Cardiac muscle cell (in vitro differentiated cells and primary cell): ENCODE measurements around the gene MAML3. TPM values are rescaled to one million over a fixed set of nuclear protein-coding genes. Genes with fewer than 3 reads are reported as not detected.

ENCODE experiments used
- DNase-seq, 2 donors: peaks; one replicate each; pipeline versions ENCODE4 v3.0.0 to v3.0.0-alpha.2; 2010 to 2017; ENCODE audit warnings: low read depth in 1 of 2, low spot score in 1 of 2
- H3K27ac ChIP-seq: fragments of 200-600 bp; sonication (generic); 2 replicates; pipeline ENCODE4 v1.5.1; 2016
- H3K27me3 ChIP-seq: fragments of 200-600 bp; sonication (generic); 2 replicates; pipeline ENCODE4 v1.6.0; 2016; ENCODE audit warnings: control low read depth
- H3K36me3 ChIP-seq: fragments of 200-600 bp; sonication (generic); 2 replicates; pipeline ENCODE4 v1.5.1; 2016; ENCODE audit warnings: control low read depth
- H3K4me1 ChIP-seq: fragments of 200-600 bp; sonication (generic); 2 replicates; pipeline ENCODE4 v1.8.1; 2017; ENCODE audit warnings: low read depth, mild to moderate bottlenecking, mixed run types
- H3K4me3 ChIP-seq: fragments of 200-600 bp; sonication (generic); 2 replicates; pipeline ENCODE4 v1.5.1; 2016; ENCODE audit warnings: mild to moderate bottlenecking
- H3K9me3 ChIP-seq: fragments of 200-600 bp; sonication (generic); 2 replicates; pipeline ENCODE4 v1.5.1; 2017; ENCODE audit warnings: low read depth, mild to moderate bottlenecking, control low read depth
- polyA plus RNA-seq: library from polyadenylated mRNA; unstranded; fragments of >200 nt; fragmentation: Nextera tagmentation; extraction: Ambion mirVana; gene quantifications from 2 replicates; pipeline ENCODE4 v1.2.1, GENCODE V29; 2016
- total RNA-seq: library from RNA; depleted of rRNA; stranded (reverse); fragments of >200 nt; gene quantifications from 2 replicates; pipeline ENCODE4 v1.2.3, GENCODE V29; 2016
- TF ChIP-seq, protein P1 (sequence below): IDR thresholded peaks from 2 replicates; pipeline ENCODE4 v1.5.1; 2012; ENCODE audit warnings: low read depth, mild to moderate bottlenecking, low read length

MAML3 gene
- total and polyA plus RNA-seq, 2 experiments from 2014 or later = 7.8 to 22.8 TPM

DNA sequence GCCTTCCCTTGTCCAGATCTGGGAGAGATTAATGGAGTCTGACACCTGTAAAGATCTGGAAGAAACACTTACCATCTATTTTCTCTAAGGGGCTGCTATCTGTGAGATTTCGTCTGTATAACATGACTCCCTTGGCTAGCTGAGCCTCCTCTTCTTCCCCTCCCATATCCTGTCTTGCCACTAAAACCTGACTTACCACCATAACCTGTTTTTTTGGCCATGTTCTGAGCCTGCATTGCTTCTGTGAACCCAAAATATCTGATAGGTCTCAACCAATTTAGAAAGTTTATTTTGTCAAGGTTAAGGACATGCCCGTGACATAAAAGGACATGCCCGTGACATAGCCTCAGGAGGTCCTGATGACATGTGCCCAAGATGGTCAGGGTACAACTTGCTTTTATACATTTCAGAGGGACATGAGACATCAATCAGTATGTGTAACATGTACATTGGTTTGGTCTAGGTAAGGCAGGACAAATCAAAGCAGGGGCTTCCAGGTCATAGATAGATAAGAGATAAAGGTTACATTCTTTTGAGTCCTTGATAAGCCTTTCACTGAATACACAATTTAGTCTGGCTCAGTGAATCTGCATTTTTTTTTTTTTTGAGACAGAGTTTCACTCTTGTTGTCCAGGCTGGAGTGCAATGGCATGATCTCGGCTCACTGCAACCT is 476.9 kb downstream of the MAML3 start:
- TF ChIP-seq, protein P1, sequence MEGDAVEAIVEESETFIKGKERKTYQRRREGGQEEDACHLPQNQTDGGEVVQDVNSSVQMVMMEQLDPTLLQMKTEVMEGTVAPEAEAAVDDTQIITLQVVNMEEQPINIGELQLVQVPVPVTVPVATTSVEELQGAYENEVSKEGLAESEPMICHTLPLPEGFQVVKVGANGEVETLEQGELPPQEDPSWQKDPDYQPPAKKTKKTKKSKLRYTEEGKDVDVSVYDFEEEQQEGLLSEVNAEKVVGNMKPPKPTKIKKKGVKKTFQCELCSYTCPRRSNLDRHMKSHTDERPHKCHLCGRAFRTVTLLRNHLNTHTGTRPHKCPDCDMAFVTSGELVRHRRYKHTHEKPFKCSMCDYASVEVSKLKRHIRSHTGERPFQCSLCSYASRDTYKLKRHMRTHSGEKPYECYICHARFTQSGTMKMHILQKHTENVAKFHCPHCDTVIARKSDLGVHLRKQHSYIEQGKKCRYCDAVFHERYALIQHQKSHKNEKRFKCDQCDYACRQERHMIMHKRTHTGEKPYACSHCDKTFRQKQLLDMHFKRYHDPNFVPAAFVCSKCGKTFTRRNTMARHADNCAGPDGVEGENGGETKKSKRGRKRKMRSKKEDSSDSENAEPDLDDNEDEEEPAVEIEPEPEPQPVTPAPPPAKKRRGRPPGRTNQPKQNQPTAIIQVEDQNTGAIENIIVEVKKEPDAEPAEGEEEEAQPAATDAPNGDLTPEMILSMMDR = no peak
- no peak overlapping the region for H3K4me3 ChIP-seq
- H3K9me3 ChIP-seq = no peaks in the 10 kb centered on the region
- DNase-seq = no peak
- no peak overlapping the region for H3K27ac ChIP-seq
- no peaks in the 10 kb centered on the region for H3K4me1 ChIP-seq
- H3K27me3 ChIP-seq = no peaks in the 10 kb centered on the region
- H3K36me3 ChIP-seq = peaks cover 15% of the 10 kb centered on the region

DNA sequence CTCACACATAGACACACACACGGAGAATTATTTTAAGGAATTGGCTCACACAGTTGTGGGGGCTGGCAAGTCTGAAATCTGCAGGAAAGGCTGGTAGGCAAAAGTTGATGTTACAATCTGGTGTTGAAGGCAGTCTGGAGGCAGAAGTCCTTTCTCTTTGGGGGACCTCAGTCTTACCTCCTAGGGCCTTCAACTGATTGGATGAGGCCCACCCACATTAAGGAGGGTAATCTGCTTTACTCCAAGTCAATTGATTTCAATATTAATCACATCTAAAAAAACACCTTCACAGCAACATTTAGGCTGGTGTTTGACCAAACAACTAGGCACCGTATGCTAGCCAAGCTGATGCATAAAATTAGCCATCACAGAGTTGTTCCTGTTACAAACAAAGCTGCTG is 477.6 kb downstream of the MAML3 start:
- Histone ChIP-seq H3K4me3 (no peak overlapping the region), H3K9me3 (no peaks in the 10 kb centered on the region), H3K27ac (no peak overlapping the region), H3K36me3 (peaks cover 15% of the 10 kb centered on the region), H3K27me3 (no peaks in the 10 kb centered on the region), H3K4me1 (no peaks in the 10 kb centered on the region)
- DNase-seq = no peak
- TF ChIP-seq, protein P1 = no peak

DNA sequence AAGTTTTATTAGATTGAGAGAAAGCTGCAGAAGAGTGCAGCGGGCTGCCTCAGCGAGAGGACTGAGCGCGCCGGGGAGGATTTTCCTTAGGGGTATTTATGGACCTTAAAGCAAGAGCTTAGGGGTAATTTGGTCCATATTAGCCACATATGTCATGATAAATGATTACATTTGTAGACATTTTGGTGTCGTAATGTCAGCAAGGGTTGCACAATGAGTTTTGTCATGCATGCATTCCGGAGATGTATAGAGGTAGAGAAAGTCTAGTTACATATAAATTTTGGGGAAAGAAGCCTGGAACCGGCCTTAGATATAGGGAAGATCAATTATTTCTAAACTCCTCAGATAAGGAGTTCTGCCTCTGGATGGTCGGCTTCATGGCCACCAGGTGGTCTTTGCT is 478.3 kb downstream of the MAML3 start:
- H3K27ac ChIP-seq = no peak overlapping the region
- no peaks in the 10 kb centered on the region for H3K4me1 ChIP-seq
- TF ChIP-seq, protein P1 = no peak
- H3K9me3 ChIP-seq = no peaks in the 10 kb centered on the region
- H3K27me3 ChIP-seq = no peaks in the 10 kb centered on the region
- no peak overlapping the region for H3K4me3 ChIP-seq
- no peak for DNase-seq
- peaks cover 15% of the 10 kb centered on the region for H3K36me3 ChIP-seq

DNA sequence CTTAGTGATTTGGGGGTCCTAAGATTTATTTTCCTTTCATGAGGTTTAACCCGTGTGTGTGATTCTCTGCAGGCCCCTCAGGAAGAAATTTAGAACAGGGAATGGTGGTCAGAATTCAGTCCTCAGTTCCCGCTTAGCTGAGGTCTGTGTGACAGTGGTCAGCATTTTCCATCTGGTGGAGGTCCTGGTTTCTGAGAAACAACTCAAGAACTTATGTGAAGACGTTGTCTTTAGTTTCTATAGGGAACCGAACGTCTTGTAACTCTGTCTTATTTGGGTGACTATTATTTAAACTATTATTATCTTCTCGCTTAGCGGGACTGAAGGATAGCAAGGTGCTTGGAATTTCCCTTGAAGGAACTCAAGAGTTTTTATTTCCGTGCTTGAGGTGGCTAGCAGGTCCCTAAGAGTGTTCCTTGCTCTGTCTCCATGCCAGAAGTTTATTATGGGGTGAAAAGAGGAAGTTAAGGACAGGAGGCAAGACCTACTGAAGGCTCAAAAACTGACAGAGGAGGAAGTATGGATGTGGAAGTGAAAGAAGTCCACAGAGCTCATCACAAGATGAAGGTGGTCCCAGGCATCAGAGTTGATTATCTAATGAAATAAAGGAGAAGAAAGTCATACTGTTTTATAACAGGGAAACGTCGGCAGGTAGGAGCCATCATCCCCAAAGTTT is 479.0 kb downstream of the MAML3 start:
- H3K27me3 ChIP-seq = no peaks in the 10 kb centered on the region
- H3K4me1 ChIP-seq = no peaks in the 10 kb centered on the region
- no peaks in the 10 kb centered on the region for H3K9me3 ChIP-seq
- H3K4me3 ChIP-seq = no peak overlapping the region
- peaks cover 15% of the 10 kb centered on the region for H3K36me3 ChIP-seq
- no peak overlapping the region for H3K27ac ChIP-seq
- TF ChIP-seq, protein P1 = no peak
- DNase-seq = no peak

DNA sequence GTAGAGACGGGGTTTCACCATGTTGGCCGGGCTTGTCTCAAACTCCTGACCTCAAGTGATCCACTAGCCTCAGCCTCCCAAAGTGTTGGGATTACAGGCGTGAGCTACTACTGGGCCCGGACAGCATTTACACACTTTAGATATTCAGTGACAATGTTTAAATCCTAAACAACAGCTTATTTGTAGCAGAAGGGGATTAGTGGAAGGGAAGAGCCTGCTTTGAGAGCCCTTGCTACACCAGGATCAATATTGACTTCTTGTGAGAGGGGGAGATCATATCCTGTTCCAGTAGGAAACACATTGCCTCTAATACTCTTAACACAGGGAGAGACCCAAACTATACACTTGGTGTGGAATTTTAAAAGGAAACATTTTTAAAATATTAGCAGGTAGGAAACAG is 481.3 kb downstream of the MAML3 start:
- DNase-seq = no peak
- Histone ChIP-seq H3K27me3 (no peaks in the 10 kb centered on the region), H3K9me3 (no peaks in the 10 kb centered on the region), H3K4me3 (no peak overlapping the region), H3K4me1 (peaks cover 8% of the 10 kb centered on the region), H3K27ac (no peak overlapping the region), H3K36me3 (no peaks in the 10 kb centered on the region)
- TF ChIP-seq, protein P1 = no peak
